Fibroblast of villous mesenchyme (primary cell): ENCODE results near the gene THPO. TPM values are rescaled to one million over a fixed set of nuclear protein-coding genes. Genes with fewer than 3 reads are reported as not detected.

Source experiments
- DNase-seq: peaks from one replicate; pipeline ENCODE4 v3.0.0-alpha.2; 2010; ENCODE audit warnings: low read depth
- H3K4me3 ChIP-seq: 2 replicates; pipeline ENCODE4 v1.5.1; 2011; ENCODE audit warnings: low read depth, mild to moderate bottlenecking, low read length
- CTCF ChIP-seq: IDR thresholded peaks from 2 replicates; pipeline ENCODE4 v1.5.1; 2012; ENCODE audit warnings: low read depth, mild to moderate bottlenecking, low read length; ENCODE audit not compliant: insufficient read depth
- total RNA-seq: library from RNA; depleted of rRNA; stranded (reverse); fragments of >200 nt; gene quantifications from 2 replicates; pipeline ENCODE4 v1.2.3, GENCODE V29; 2012

THPO gene
- total RNA-seq, 1 donor, result 0.86 TPM

- no peak for TF ChIP-seq CTCF
- DNase-seq, result no peak
- H3K4me3 ChIP-seq, result peak within 1 kb of the TSS; percentile 75
These were observed 40.6 kb downstream of the THPO start, which contains the start of gene FAM131A for GRCh38 chr3:184337399-184337714. Gene FAM131A (plus strand): TSS chr3:184337600. CDS start chr3:184337631, 31 bp downstream.

- peak overlapping the region; percentile 75 for H3K4me3 ChIP-seq
- peak; percentile 63 for DNase-seq
- no peak for TF ChIP-seq CTCF
These were observed 41.2 kb downstream of the THPO start for GRCh38 chr3:184336547-184337398.

GRCh38 chr3:184335661-184336546, 42.1 kb downstream of the THPO start:
- peak; percentile 82 for DNase-seq
- no peak for TF ChIP-seq CTCF

GRCh38 chr3:184335291-184335660, 42.7 kb downstream of the THPO start:
- DNase-seq, result no peak
- no peak for TF ChIP-seq CTCF
- peak overlapping the region; percentile 75 for H3K4me3 ChIP-seq

More at GRCh38 chr3:184335661-184336546, 42.1 kb downstream of the THPO start:
- H3K4me3 ChIP-seq, result peak overlapping the region; percentile 75

GRCh38 chr3:184334470-184335158, 43.4 kb downstream of the THPO start:
- TF ChIP-seq CTCF, result no peak
- DNase-seq, result peak; percentile 55
- H3K4me3 ChIP-seq, result no peak overlapping the region

GRCh38 chr3:184333700-184334099, 44.3 kb downstream of the THPO start:
- no peak for TF ChIP-seq CTCF
- DNase-seq, result no peak
- H3K4me3 ChIP-seq, result no peak overlapping the region
